T1000 (cell line): ENCODE data around the gene METTL16.
"Not testable (repeated sequence)": the region's sequence is repeated elsewhere in the genome, so short reads cannot be mapped to it uniquely, and the experiment has no call there.

Experiments
- DNase-seq: peaks from one replicate; lab custom pipeline; 2025; ENCODE audit warnings: mixed read lengths; lab: John Stamatoyannopoulos, UW

The METTL16 gene

GRCh38 chr17:2450016-2450650, 61.6 kb downstream of the METTL16 start:
- DNase-seq = no peak

- DNase-seq = no peak
Observed at GRCh38 chr17:2449486-2449885, 62.2 kb downstream of the METTL16 start.

GRCh38 chr17:2447479-2447878, 64.2 kb downstream of the METTL16 start:
- DNase-seq = not testable (repeated sequence)

GRCh38 chr17:2445638-2446037, 66.0 kb downstream of the METTL16 start:
- no peak for DNase-seq

- DNase-seq = no peak
Observed at GRCh38 chr17:2444382-2444781, 67.3 kb downstream of the METTL16 start.

- DNase-seq = no peak
Observed at GRCh38 chr17:2442166-2442565, 69.5 kb downstream of the METTL16 start.

GRCh38 chr17:2440930-2441329, 70.8 kb downstream of the METTL16 start:
- DNase-seq = no peak

GRCh38 chr17:2439997-2440396, 71.7 kb downstream of the METTL16 start:
- DNase-seq = not testable (repeated sequence)

GRCh38 chr17:2438823-2439222, 72.9 kb downstream of the METTL16 start:
- no peak for DNase-seq

GRCh38 chr17:2436316-2436905, 75.3 kb downstream of the METTL16 start:
- DNase-seq = no peak

GRCh38 chr17:2435862-2436261, 75.8 kb downstream of the METTL16 start:
- no peak for DNase-seq

- no peak for DNase-seq
Observed at GRCh38 chr17:2435181-2435741, 76.4 kb downstream of the METTL16 start.

GRCh38 chr17:2433696-2434095, 78.0 kb downstream of the METTL16 start:
- DNase-seq = peak; percentile 21

- no peak for DNase-seq
Observed at GRCh38 chr17:2427910-2428309, 83.8 kb downstream of the METTL16 start.

- no peak for DNase-seq
Observed at GRCh38 chr17:2427215-2427614, 84.5 kb downstream of the METTL16 start.

- DNase-seq = no peak
Observed at GRCh38 chr17:2423271-2423670, 88.4 kb downstream of the METTL16 start.

- DNase-seq = no peak
Observed at GRCh38 chr17:2421315-2422147, 90.2 kb downstream of the METTL16 start.

- DNase-seq = no peak
Observed at GRCh38 chr17:2420176-2420575, 91.5 kb downstream of the METTL16 start.

GRCh38 chr17:2419486-2419885, 92.2 kb downstream of the METTL16 start:
- no peak for DNase-seq

GRCh38 chr17:2418572-2418971, 93.1 kb downstream of the METTL16 start:
- DNase-seq = no peak

- peak; percentile 87 for DNase-seq
Observed at GRCh38 chr17:2416010-2416734, 95.5 kb downstream of the METTL16 start.

- DNase-seq = no peak
Observed at GRCh38 chr17:2415081-2415480, 96.6 kb downstream of the METTL16 start.
